Vagina (tissue), 2 donors: ENCODE data around the gene PLCD4. TPM values are rescaled to one million over a fixed set of nuclear protein-coding genes. Genes with fewer than 3 reads are reported as not detected.

ENCODE experiments used
- DNase-seq, 2 donors: peaks; one replicate each; pipeline ENCODE4 v3.0.0-alpha.2; 2017; ENCODE audit errors: extremely low spot score in 2 of 2
- H3K27ac ChIP-seq: fragments of 200-600 bp; sonication (generic); one replicate; pipeline ENCODE4 v1.5.1; 2019
- H3K27me3 ChIP-seq: fragments of 200-600 bp; sonication (generic); one replicate; pipeline ENCODE4 v1.5.1; 2019
- H3K36me3 ChIP-seq, 2 donors: fragments of 200-600 bp; sonication (generic); one replicate each; pipeline ENCODE4 v1.5.1; 2017 to 2019
- H3K4me1 ChIP-seq: fragments of 200-600 bp; sonication (generic); one replicate; pipeline ENCODE4 v1.5.1; 2019
- H3K4me3 ChIP-seq, 2 donors: fragments of 200-600 bp; sonication (generic); 1 replicate in 1 of 2; 2 replicates in 1 of 2; pipeline ENCODE4 v1.5.1; 2016 to 2019
- H3K9me3 ChIP-seq: fragments of 200-600 bp; sonication (generic); one replicate; pipeline ENCODE4 v1.5.1; 2019
- CTCF ChIP-seq, 3 experiments: fragments of 450-650 bp in 2 of 3; fragments of 200-600 bp in 1 of 3; sonication (generic) in 1 of 3; IDR thresholded peaks; one replicate each; pipeline ENCODE4 v1.5.1; 2017 to 2019; ENCODE audit warnings: antibody characterized with exemption in 3 of 3, mild to moderate bottlenecking in 2 of 3, moderate library complexity in 2 of 3
- POLR2A ChIP-seq, 2 donors: fragments of 450-650 bp; IDR thresholded peaks; one replicate each; pipeline ENCODE4 v1.6.1; 2017; ENCODE audit warnings: antibody characterized with exemption in 2 of 2, mild to moderate bottlenecking in 2 of 2, moderate library complexity in 2 of 2
- POLR2AphosphoS5 ChIP-seq, 2 donors: sonication (generic); formaldehyde crosslinking; IDR thresholded peaks; one replicate each; pipeline ENCODE4 v1.9.0; 2017; ENCODE audit warnings: antibody characterized with exemption in 2 of 2, mild to moderate bottlenecking in 2 of 2, low read depth in 1 of 2; ENCODE audit not compliant: insufficient read depth in 1 of 2
- intact Hi-C: fragments of 100-400 bp; cut with DNase I; formaldehyde crosslinking; loops from one replicate; pipeline ENCODE4 v1.15.1; 2023
- total RNA-seq: library from RNA; depleted of rRNA; stranded (reverse); fragments of >200 nt; gene quantifications from one replicate; pipeline ENCODE4 v1.2.3, GENCODE V29; 2016

The PLCD4 gene
- total RNA-seq, 1 donor from 2014 or later, result 12.0 TPM

GRCh38 chr2:218627939-218628338 lies 20.2 kb downstream of the PLCD4 start:
- TF ChIP-seq CTCF (IDR thresholded peaks at IDR 0.05), result no peak
- TF ChIP-seq POLR2A (IDR thresholded peaks at IDR 0.05), result no peak
- no peak for TF ChIP-seq POLR2AphosphoS5 (IDR thresholded peaks at IDR 0.05; ENCODE audit: insufficient read depth in 1 of 2, low read depth in 1 of 2)
- H3K4me1 ChIP-seq, result no peaks in the 10 kb centered on the region
- H3K4me3 ChIP-seq, result no peak overlapping the region
- intact Hi-C loops, result no loop called here
- no peaks in the 10 kb centered on the region for H3K36me3 ChIP-seq
- no peak overlapping the region for H3K27ac ChIP-seq
- no peaks in the 10 kb centered on the region for H3K27me3 ChIP-seq
- DNase-seq, result no peak
- H3K9me3 ChIP-seq, result no peaks in the 10 kb centered on the region

- DNase-seq, result no peak
- intact Hi-C loops, result no loop called here
- Histone ChIP-seq H3K36me3 (peaks cover 0 to 29% of the 10 kb centered on the region in 2 donors), H3K4me1 (no peaks in the 10 kb centered on the region), H3K9me3 (no peaks in the 10 kb centered on the region), H3K27ac (no peak overlapping the region), H3K27me3 (no peaks in the 10 kb centered on the region), H3K4me3 (no peak overlapping the region)
- TF ChIP-seq POLR2A (IDR thresholded peaks at IDR 0.05) (no peak), POLR2AphosphoS5 (IDR thresholded peaks at IDR 0.05; ENCODE audit: insufficient read depth in 1 of 2, low read depth in 1 of 2) (no peak), CTCF (IDR thresholded peaks at IDR 0.05) (no peak)
Observed at GRCh38 chr2:218631837-218632236, 24.1 kb downstream of the PLCD4 start.

- Histone ChIP-seq H3K9me3 (no peaks in the 10 kb centered on the region), H3K27me3 (no peaks in the 10 kb centered on the region), H3K4me1 (no peaks in the 10 kb centered on the region), H3K27ac (no peak overlapping the region), H3K4me3 (no peak overlapping the region), H3K36me3 (peaks cover 0 to 64% of the 10 kb centered on the region in 2 donors)
- DNase-seq, result no peak
- intact Hi-C loops, result no loop called here
- TF ChIP-seq POLR2A (IDR thresholded peaks at IDR 0.05), result no peak
- TF ChIP-seq CTCF (IDR thresholded peaks at IDR 0.05), result no peak
- no peak for TF ChIP-seq POLR2AphosphoS5 (IDR thresholded peaks at IDR 0.05; ENCODE audit: insufficient read depth in 1 of 2, low read depth in 1 of 2)
Observed at GRCh38 chr2:218635719-218636118, 28.0 kb downstream of the PLCD4 start.

GRCh38 chr2:218638372-218638771 lies 30.7 kb downstream of the PLCD4 start:
- TF ChIP-seq POLR2A (IDR thresholded peaks at IDR 0.05) (no peak), POLR2AphosphoS5 (IDR thresholded peaks at IDR 0.05; ENCODE audit: insufficient read depth in 1 of 2, low read depth in 1 of 2) (no peak), CTCF (IDR thresholded peaks at IDR 0.05) (no peak)
- peaks cover 0 to 85% of the 10 kb centered on the region in 2 donors for H3K36me3 ChIP-seq
- H3K4me3 ChIP-seq, result no peak overlapping the region
- H3K9me3 ChIP-seq, result no peaks in the 10 kb centered on the region
- H3K27me3 ChIP-seq, result no peaks in the 10 kb centered on the region
- H3K27ac ChIP-seq, result no peak overlapping the region
- intact Hi-C loops, result no loop called here
- H3K4me1 ChIP-seq, result no peaks in the 10 kb centered on the region
- DNase-seq, result no peak

- no peak overlapping the region for H3K27ac ChIP-seq
- peaks cover 0 to 86% of the 10 kb centered on the region in 2 donors for H3K36me3 ChIP-seq
- intact Hi-C loops, result loop anchor here (10.0 kb wide), 1 partner anchor 237 kb away; no protein-coding TSS in a partner anchor
- H3K9me3 ChIP-seq, result no peaks in the 10 kb centered on the region
- no peaks in the 10 kb centered on the region for H3K4me1 ChIP-seq
- TF ChIP-seq CTCF (IDR thresholded peaks at IDR 0.05), result no peak
- no peak for TF ChIP-seq POLR2AphosphoS5 (IDR thresholded peaks at IDR 0.05; ENCODE audit: insufficient read depth in 1 of 2, low read depth in 1 of 2)
- TF ChIP-seq POLR2A (IDR thresholded peaks at IDR 0.05), result no peak
- no peak overlapping the region for H3K4me3 ChIP-seq
- no peaks in the 10 kb centered on the region for H3K27me3 ChIP-seq
- no peak for DNase-seq
Observed at GRCh38 chr2:218642121-218642656, 34.5 kb downstream of the PLCD4 start.
